ENCODE data around the gene TGM2.

Gene TGM2

DNA sequence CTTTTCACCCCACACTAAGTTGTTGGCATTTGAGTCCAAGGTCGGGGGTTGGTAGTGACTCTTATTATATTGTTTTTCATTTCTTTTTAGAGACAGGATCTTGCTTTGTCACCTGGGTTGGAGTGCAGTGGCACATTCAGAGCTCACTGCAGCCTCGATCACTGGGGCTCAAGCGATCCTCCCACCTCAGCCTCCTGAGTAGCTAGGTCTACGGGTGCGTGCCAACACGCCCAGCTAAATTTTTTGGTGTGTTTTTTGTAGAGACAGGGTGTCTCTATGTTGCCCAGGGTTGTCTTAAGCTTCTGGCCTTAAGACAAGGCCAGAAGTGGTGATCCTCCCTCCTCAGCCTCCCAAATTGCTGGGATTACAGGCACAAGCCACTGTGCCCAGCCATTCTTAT lies 25.1 kb upstream of the TGM2 start:
- TF ChIP-seq EZH2phosphoT487 (IDR thresholded peaks at IDR 0.05; ENCODE audit: low read length) (no peak), EZH2 (optimal IDR thresholded peaks at IDR 0.05; ENCODE audit: low read depth, low read length) (no peak)
- TF ChIP-seq, protein P1, sequence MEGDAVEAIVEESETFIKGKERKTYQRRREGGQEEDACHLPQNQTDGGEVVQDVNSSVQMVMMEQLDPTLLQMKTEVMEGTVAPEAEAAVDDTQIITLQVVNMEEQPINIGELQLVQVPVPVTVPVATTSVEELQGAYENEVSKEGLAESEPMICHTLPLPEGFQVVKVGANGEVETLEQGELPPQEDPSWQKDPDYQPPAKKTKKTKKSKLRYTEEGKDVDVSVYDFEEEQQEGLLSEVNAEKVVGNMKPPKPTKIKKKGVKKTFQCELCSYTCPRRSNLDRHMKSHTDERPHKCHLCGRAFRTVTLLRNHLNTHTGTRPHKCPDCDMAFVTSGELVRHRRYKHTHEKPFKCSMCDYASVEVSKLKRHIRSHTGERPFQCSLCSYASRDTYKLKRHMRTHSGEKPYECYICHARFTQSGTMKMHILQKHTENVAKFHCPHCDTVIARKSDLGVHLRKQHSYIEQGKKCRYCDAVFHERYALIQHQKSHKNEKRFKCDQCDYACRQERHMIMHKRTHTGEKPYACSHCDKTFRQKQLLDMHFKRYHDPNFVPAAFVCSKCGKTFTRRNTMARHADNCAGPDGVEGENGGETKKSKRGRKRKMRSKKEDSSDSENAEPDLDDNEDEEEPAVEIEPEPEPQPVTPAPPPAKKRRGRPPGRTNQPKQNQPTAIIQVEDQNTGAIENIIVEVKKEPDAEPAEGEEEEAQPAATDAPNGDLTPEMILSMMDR (IDR thresholded peaks at IDR 0.05; ENCODE audit: low read length), result no peak
- Histone ChIP-seq H3K9ac (ENCODE audit: low read length) (no peak overlapping the region), H3K79me2 (ENCODE audit: low read length) (no peaks in the 10 kb centered on the region), H3K9me2 (replicated peaks; ENCODE audit: insufficient read depth, low read length) (no peaks in the 10 kb centered on the region), H2AFZ (ENCODE audit: low read length) (no peak overlapping the region), H3K4me2 (ENCODE audit: low read depth, low read length) (no peak overlapping the region), H3K36me3 (replicated peaks; ENCODE audit: insufficient read depth, low read length) (no peaks in the 10 kb centered on the region), H3K27ac (ENCODE audit: low read length) (no peak overlapping the region), H3K4me1 (ENCODE audit: low read length) (no peaks in the 10 kb centered on the region), H4K20me1 (ENCODE audit: insufficient read depth, low read length) (no peaks in the 10 kb centered on the region), H3F3A (ENCODE audit: insufficient read depth, low read length) (no peaks in the 10 kb centered on the region), H3K27me3 (replicated peaks; ENCODE audit: insufficient read depth, low read length) (no peaks in the 10 kb centered on the region), H3K9me3 (replicated peaks; ENCODE audit: insufficient read depth, low read length) (no peaks in the 10 kb centered on the region), H3K4me3 (ENCODE audit: low read length) (no peak overlapping the region)
- DNase-seq, result no peak

GRCh38 chr20:38187517-38187916 lies 22.4 kb upstream of the TGM2 start:
- Histone ChIP-seq H4K20me1 (ENCODE audit: insufficient read depth, low read length) (no peaks in the 10 kb centered on the region), H3K79me2 (ENCODE audit: low read length) (no peaks in the 10 kb centered on the region), H3K9me2 (replicated peaks; ENCODE audit: insufficient read depth, low read length) (no peaks in the 10 kb centered on the region), H3K9me3 (replicated peaks; ENCODE audit: insufficient read depth, low read length) (no peaks in the 10 kb centered on the region), H3K27ac (ENCODE audit: low read length) (no peak overlapping the region), H3K4me3 (ENCODE audit: low read length) (no peak overlapping the region), H3K4me1 (ENCODE audit: low read length) (no peaks in the 10 kb centered on the region), H3K27me3 (replicated peaks; ENCODE audit: insufficient read depth, low read length) (no peaks in the 10 kb centered on the region), H3K9ac (ENCODE audit: low read length) (no peak overlapping the region), H2AFZ (ENCODE audit: low read length) (no peak overlapping the region), H3K4me2 (ENCODE audit: low read depth, low read length) (no peak overlapping the region), H3F3A (ENCODE audit: insufficient read depth, low read length) (no peaks in the 10 kb centered on the region), H3K36me3 (replicated peaks; ENCODE audit: insufficient read depth, low read length) (no peaks in the 10 kb centered on the region)
- TF ChIP-seq, protein P1 (IDR thresholded peaks at IDR 0.05; ENCODE audit: low read length), result no peak
- TF ChIP-seq EZH2 (optimal IDR thresholded peaks at IDR 0.05; ENCODE audit: low read depth, low read length) (no peak), EZH2phosphoT487 (IDR thresholded peaks at IDR 0.05; ENCODE audit: low read length) (no peak)
- no peak for DNase-seq

DNA sequence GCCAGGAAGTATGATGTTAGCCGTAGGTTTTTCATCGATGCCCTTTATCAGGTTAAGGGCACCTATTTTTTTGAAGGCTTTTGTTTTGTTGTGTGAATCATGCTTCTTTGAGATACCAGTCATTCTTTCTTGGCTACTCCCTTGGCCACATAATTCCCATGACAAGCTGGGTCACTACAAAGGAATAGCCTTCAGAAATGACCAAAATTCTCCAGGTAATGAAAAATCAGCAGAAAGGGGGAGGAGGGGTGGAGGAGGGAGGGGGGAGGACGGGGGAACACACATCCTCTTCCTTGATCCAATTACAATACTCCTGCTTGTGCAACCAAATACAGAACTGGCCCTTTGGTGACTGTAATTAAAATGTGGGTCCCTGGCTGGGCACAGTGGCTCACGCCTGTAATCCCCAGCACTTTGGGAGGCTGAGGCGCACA lies 21.7 kb upstream of the TGM2 start:
- Histone ChIP-seq H3K36me3 (replicated peaks; ENCODE audit: insufficient read depth, low read length) (no peaks in the 10 kb centered on the region), H3K4me2 (ENCODE audit: low read depth, low read length) (no peak overlapping the region), H3K4me1 (ENCODE audit: low read length) (no peaks in the 10 kb centered on the region), H3K27ac (ENCODE audit: low read length) (no peak overlapping the region), H3K9me2 (replicated peaks; ENCODE audit: insufficient read depth, low read length) (no peaks in the 10 kb centered on the region), H4K20me1 (ENCODE audit: insufficient read depth, low read length) (no peaks in the 10 kb centered on the region), H2AFZ (ENCODE audit: low read length) (no peak overlapping the region), H3K4me3 (ENCODE audit: low read length) (no peak overlapping the region), H3K9me3 (replicated peaks; ENCODE audit: insufficient read depth, low read length) (no peaks in the 10 kb centered on the region), H3F3A (ENCODE audit: insufficient read depth, low read length) (no peaks in the 10 kb centered on the region), H3K9ac (ENCODE audit: low read length) (no peak overlapping the region), H3K79me2 (ENCODE audit: low read length) (no peaks in the 10 kb centered on the region), H3K27me3 (replicated peaks; ENCODE audit: insufficient read depth, low read length) (no peaks in the 10 kb centered on the region)
- DNase-seq, result no peak
- TF ChIP-seq EZH2 (optimal IDR thresholded peaks at IDR 0.05; ENCODE audit: low read depth, low read length), result no peak
- TF ChIP-seq, protein P1 (IDR thresholded peaks at IDR 0.05; ENCODE audit: low read length), result no peak
- TF ChIP-seq EZH2phosphoT487 (IDR thresholded peaks at IDR 0.05; ENCODE audit: low read length), result no peak
